Adrenal gland (tissue), 12 donors: ENCODE data around the gene DGAT2. TPM values are rescaled to one million over a fixed set of nuclear protein-coding genes. Genes with fewer than 3 reads are reported as not detected.

Source experiments
- DNase-seq, 7 donors: peaks; one replicate each; pipeline ENCODE4 v3.0.0-alpha.2; 2019 to 2020
- H3K27ac ChIP-seq, 5 donors: fragments of 200-600 bp; sonication (generic) in 4 of 5; 1 replicate in 3 of 5; 2 replicates in 2 of 5; pipeline versions ENCODE4 v1.5.1 to v1.8.0; 2016 to 2020; ENCODE audit warnings: mild to moderate bottlenecking in 1 of 5
- H3K27me3 ChIP-seq: fragments of 200-600 bp; 2 replicates; pipeline ENCODE4 v1.8.0; 2021
- H3K36me3 ChIP-seq, 2 donors: fragments of 200-600 bp; replicated peaks in 1 of 2; 1 replicate in 1 of 2; 2 replicates in 1 of 2; pipeline versions ENCODE4 v1.5.1 to v1.8.0; 2018 to 2022
- H3K4me1 ChIP-seq, 2 donors: fragments of 200-600 bp; replicated peaks in 1 of 2; 1 replicate in 1 of 2; 2 replicates in 1 of 2; pipeline versions ENCODE4 v1.5.1 to v1.8.0; 2018 to 2021
- H3K4me3 ChIP-seq, 4 donors: fragments of 200-600 bp; sonication (generic) in 3 of 4; one replicate each; pipeline ENCODE4 v1.5.1; 2016 to 2018
- H3K9me3 ChIP-seq, 3 donors: fragments of 200-600 bp; sonication (generic) in 1 of 3; replicated peaks in 1 of 3; 1 replicate in 2 of 3; 2 replicates in 1 of 3; pipeline versions ENCODE4 v1.5.1 to v1.8.0; 2016 to 2021
- CTCF ChIP-seq, 6 experiments: fragments of 450-650 bp in 4 of 6; fragments of 200-600 bp in 2 of 6; sonication (generic) in 1 of 6; IDR thresholded peaks; 1 replicate in 5 of 6; 2 replicates in 1 of 6; pipeline versions ENCODE4 v1.5.1 to v1.8.0; 2016 to 2021; ENCODE audit warnings: antibody characterized with exemption in 6 of 6, mild to moderate bottlenecking in 2 of 6, moderate library complexity in 1 of 6
- POLR2A ChIP-seq, 2 donors: fragments of 450-650 bp; IDR thresholded peaks; one replicate each; pipeline ENCODE4 v1.6.1; 2017; ENCODE audit warnings: antibody characterized with exemption in 2 of 2, mild to moderate bottlenecking in 2 of 2, moderate library complexity in 1 of 2
- WGBS, 4 donors: extraction: QIAGEN DNeasy Blood & Tissue Kit in 2 of 4; methylation state at CpG; one replicate each; pipeline versions ENCODE4 v1.1.5 to v1.1.7; 2013 to 2017; 5-methylcytosine and 5-hydroxymethylcytosine counted together
- intact Hi-C, 2 donors: fragments of 100-400 bp; cut with DNase I; formaldehyde crosslinking; loops; one replicate each; pipeline versions ENCODE4 v1.14.1 to v1.15.0; 2022 to 2023
- polyA plus RNA-seq, 3 donors: library from polyadenylated mRNA; stranded (reverse); fragments of 200-250 nt in 2 of 3; fragments of 350-450 nt in 1 of 3; fragmentation: Illumina TruSeq in 1 of 3; extraction: RNeasy Lipid Tissue Mini Kit (QIAGEN cat#74804) in 1 of 3; gene quantifications; one replicate each; pipeline ENCODE4 v1.2.3, GENCODE V29; 2013 to 2014
- small RNA-seq, 2 donors: library from RNA; depleted of rRNA; stranded (forward); fragments of <200 nt; gene quantifications; one replicate each; pipeline ENCODE3, GENCODE V24; 2016
- total RNA-seq, 9 donors: library from RNA; depleted of rRNA in 4 of 9; stranded (reverse); fragments of >200 nt in 4 of 9; fragments of 120-200 nt in 1 of 9; fragmentation: NEBNext Ultra II Directional in 1 of 9; extraction: Animal tissue kit (Norgen Biotek cat#: 25700) in 1 of 9; gene quantifications; one replicate each; pipeline versions ENCODE4 v1.1.0 to v1.2.4, GENCODE V29; 2013 to 2023
- donor health status: healthy with polysubstance abuse.
- donor health status: Bipolar disorder and iron deficiency.
- donor health status: DM: yes; HTN: yes; CAD: no.
- donor health status: DM: no; HTN: no; CAD: no.
- donor health status: DM: no; HTN: no; CAD: no.
- donor health status: DM: yes; HTN: yes; CAD: no.

Gene DGAT2
- total and polyA plus RNA-seq, 12 donors: 2.1 to 79.2 (median 7.5) TPM

DNA sequence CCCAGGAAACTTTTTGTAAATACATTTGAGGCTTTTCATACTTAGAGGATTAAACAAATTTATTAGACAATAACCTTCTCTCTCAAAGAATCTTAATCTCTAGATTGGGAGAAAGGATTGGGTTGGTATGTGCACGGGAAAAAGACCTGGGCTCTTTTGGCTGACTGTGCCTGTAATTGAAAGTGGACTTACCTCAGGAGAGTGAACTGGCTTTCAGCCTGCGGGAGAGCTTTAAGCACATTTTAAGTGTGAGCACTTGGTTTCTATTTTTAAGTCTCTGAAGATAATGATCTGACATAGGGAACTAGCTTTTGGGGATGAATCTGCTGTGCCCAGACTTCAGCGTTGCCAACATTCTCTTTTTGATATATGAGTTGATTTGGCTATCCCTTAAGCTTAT, 82.2 kb downstream of the DGAT2 start:
- DNase-seq: peak in 3 of 7 donors; percentile 27 to 40 (median 29)
- Histone ChIP-seq H3K27ac (peak overlapping the region in 4 of 5 donors; percentile 33 to 80 (median 55)), H3K9me3 (no peaks in the 10 kb centered on the region), H3K36me3 (no peaks in the 10 kb centered on the region), H3K4me1 (peaks cover 14 to 19% of the 10 kb centered on the region in 2 donors), H3K4me3 (peak overlapping the region in 1 of 4 donors; percentile 25), H3K27me3 (no peaks in the 10 kb centered on the region)
- intact Hi-C loops: no loop called here
- no peak for TF ChIP-seq POLR2A (IDR thresholded peaks at IDR 0.05)
- no peak for TF ChIP-seq CTCF (IDR thresholded peaks at IDR 0.05)
- 11 to 16% (median 15%) methylated on average over 3 of the region's 3 CpGs for whole genome bisulfite sequencing, 4 donors

Small RNAs within 50 kb of the gene (small RNA-seq; reads per million reads assigned to genes)
- 0 reads per million in 2 donors for gene RF00019
- 0 reads per million in 2 donors for gene RN7SL786P

Other genes starting within 250 kb of the DGAT2 start
- 10 to 100 TPM in 7 of 9 donors, 1 to 10 TPM in 2; 4.8 to 17.8 (median 13.6) TPM for gene GDPD5, start 242.8 kb upstream of the DGAT2 start, total RNA-seq
- 100 to 1,000 TPM in 1 of 3 donors, 10 to 100 TPM in 1, 1 to 10 TPM in 1; 4.1 to 110 (median 35.0) TPM for gene GDPD5, start 242.8 kb upstream of the DGAT2 start, polyA plus RNA-seq
- 100 to 1,000 TPM; 111 to 529 (median 220) TPM for gene SERPINH1, start 206.5 kb upstream of the DGAT2 start, total RNA-seq
- gene SERPINH1, start 206.5 kb upstream of the DGAT2 start, polyA plus RNA-seq: 100 to 1,000 TPM in 2 of 3 donors, 10 to 100 TPM in 1; 93.6 to 152 (median 127) TPM
- gene MAP6, start 99.7 kb upstream of the DGAT2 start, total RNA-seq: 10 to 100 TPM; 11.4 to 56.0 (median 20.2) TPM
- gene MAP6, start 99.7 kb upstream of the DGAT2 start, polyA plus RNA-seq: 10 to 100 TPM; 28.6 to 34.8 (median 33.1) TPM
- under 1 TPM in 2 of 9 donors, not detected in 7; 0.11 to 0.14 TPM for gene MOGAT2, start 50.9 kb upstream of the DGAT2 start, total RNA-seq
- under 1 TPM in 2 of 3 donors, not detected in 1; 0.16 to 0.34 TPM for gene MOGAT2, start 50.9 kb upstream of the DGAT2 start, polyA plus RNA-seq
- gene UVRAG, start 46.4 kb downstream of the DGAT2 start, total RNA-seq: 10 to 100 TPM; 16.5 to 61.4 (median 32.1) TPM
- gene UVRAG, start 46.4 kb downstream of the DGAT2 start, polyA plus RNA-seq: 10 to 100 TPM; 10.9 to 27.0 (median 12.9) TPM